Liver (tissue), 9 donors: ENCODE results near the gene ADPRH. TPM values are rescaled to one million over a fixed set of nuclear protein-coding genes. Genes with fewer than 3 reads are reported as not detected.

ENCODE experiments used
- DNase-seq: peaks from one replicate; pipeline ENCODE4 v3.0.0-alpha.2; 2017; ENCODE audit warnings: low spot score
- H3K27ac ChIP-seq, 2 donors: one replicate each; pipeline ENCODE4 v1.7.0; 2013; ENCODE audit warnings: inconsistent platforms in 2 of 2, low read length in 2 of 2, control low read depth in 1 of 2, low read depth in 1 of 2, mild to moderate bottlenecking in 1 of 2
- H3K27me3 ChIP-seq, 4 donors: one replicate each; pipeline versions ENCODE4 v1.6.1 to v1.7.0; 2013; ENCODE audit warnings: low read length in 3 of 4, inconsistent platforms in 1 of 4, mild to moderate bottlenecking in 1 of 4, moderate library complexity in 1 of 4; ENCODE audit not compliant: control insufficient read depth in 4 of 4, insufficient read depth in 4 of 4
- H3K36me3 ChIP-seq, 4 donors: one replicate each; pipeline versions ENCODE4 v1.6.1 to v1.7.0; 2013; ENCODE audit warnings: low read length in 3 of 4, mild to moderate bottlenecking in 3 of 4, low read depth in 1 of 4, moderate library complexity in 1 of 4; ENCODE audit not compliant: control insufficient read depth in 4 of 4, insufficient read depth in 3 of 4
- H3K4me1 ChIP-seq, 4 donors: one replicate each; pipeline versions ENCODE4 v1.6.1 to v1.7.0; 2013; ENCODE audit warnings: low read length in 3 of 4, mild to moderate bottlenecking in 3 of 4, moderate library complexity in 1 of 4; ENCODE audit not compliant: control insufficient read depth in 4 of 4, insufficient read depth in 4 of 4
- H3K4me3 ChIP-seq, 3 donors: one replicate each; pipeline versions ENCODE4 v1.6.1 to v1.7.0; 2013; ENCODE audit warnings: low read length in 3 of 3, control low read depth in 1 of 3, low read depth in 1 of 3, mild to moderate bottlenecking in 1 of 3
- H3K9ac ChIP-seq, 2 donors: one replicate each; pipeline ENCODE4 v1.7.0; 2013; ENCODE audit warnings: low read length in 2 of 2, mild to moderate bottlenecking in 2 of 2, moderate library complexity in 2 of 2, control low read depth in 1 of 2, low read depth in 1 of 2
- H3K9me3 ChIP-seq, 4 donors: one replicate each; pipeline versions ENCODE4 v1.6.1 to v1.7.0; 2013; ENCODE audit warnings: low read length in 3 of 4; ENCODE audit not compliant: control insufficient read depth in 4 of 4
- EGR1 ChIP-seq, 2 donors: IDR thresholded peaks; 2 replicates each; pipeline ENCODE4 v1.6.1; 2016 to 2018; ENCODE audit warnings: antibody characterized with exemption in 2 of 2, low read depth in 2 of 2
- FOXA2 ChIP-seq: IDR thresholded peaks from 2 replicates; pipeline ENCODE4 v1.6.1; 2016; ENCODE audit warnings: antibody characterized with exemption
- GABPA ChIP-seq, 2 donors: IDR thresholded peaks in 1 of 2; conservative IDR thresholded peaks in 1 of 2; 2 replicates each; pipeline ENCODE4 v1.6.1; 2016; ENCODE audit warnings: antibody characterized with exemption in 2 of 2, mild to moderate bottlenecking in 1 of 2, moderate library complexity in 1 of 2
- HNF4A ChIP-seq, 2 donors: conservative IDR thresholded peaks; 2 replicates each; pipeline ENCODE4 v1.6.1; 2016; ENCODE audit warnings: antibody characterized with exemption in 2 of 2, mild to moderate bottlenecking in 2 of 2
- HNF4G ChIP-seq: IDR thresholded peaks from 2 replicates; pipeline ENCODE4 v1.6.1; 2016; ENCODE audit warnings: antibody characterized with exemption
- JUND ChIP-seq, 2 donors: IDR thresholded peaks; 2 replicates each; pipeline ENCODE4 v1.6.1; 2016; ENCODE audit warnings: antibody characterized with exemption in 2 of 2
- NR2F2 ChIP-seq: IDR thresholded peaks from 2 replicates; pipeline ENCODE4 v1.6.1; 2016; ENCODE audit warnings: antibody characterized with exemption
- RAD21 ChIP-seq, 2 donors: IDR thresholded peaks; 2 replicates each; pipeline ENCODE4 v1.6.1; 2016; ENCODE audit warnings: antibody characterized with exemption in 2 of 2, mild to moderate bottlenecking in 2 of 2
- RXRA ChIP-seq, 2 donors: IDR thresholded peaks; 2 replicates each; pipeline ENCODE4 v1.6.1; 2017 to 2018; ENCODE audit warnings: antibody characterized with exemption in 2 of 2, mild to moderate bottlenecking in 1 of 2
- SP1 ChIP-seq: IDR thresholded peaks from 2 replicates; pipeline ENCODE4 v1.6.1; 2018; ENCODE audit warnings: antibody characterized with exemption, mild to moderate bottlenecking
- TAF1 ChIP-seq: conservative IDR thresholded peaks from 2 replicates; pipeline ENCODE4 v1.6.1; 2016; ENCODE audit warnings: antibody characterized with exemption, mild to moderate bottlenecking
- WGBS: extraction: QIAGEN DNeasy Blood & Tissue Kit; methylation state at CpG from one replicate; pipeline ENCODE4 v1.1.7; 2013; 5-methylcytosine and 5-hydroxymethylcytosine counted together
- polyA plus RNA-seq, 2 donors: library from polyadenylated mRNA; stranded (reverse) in 1 of 2; unstranded in 1 of 2; fragments of 200-250 nt in 1 of 2; fragments of >200 nt in 1 of 2; fragmentation: Nextera tagmentation in 1 of 2; extraction: Ambion mirVana in 1 of 2; gene quantifications; one replicate each; pipeline versions ENCODE4 v1.2.1 to v1.2.3, GENCODE V29; 2013 to 2015
- total RNA-seq, 2 donors: library from RNA; depleted of rRNA; stranded (reverse); fragments of >200 nt; gene quantifications; one replicate each; pipeline ENCODE4 v1.2.3, GENCODE V29; 2014
- TF ChIP-seq, protein P1 (sequence below): IDR thresholded peaks from 2 replicates; pipeline ENCODE4 v1.6.1; 2016; ENCODE audit warnings: antibody characterized with exemption
- TF ChIP-seq, protein P2 (sequence below): IDR thresholded peaks from 2 replicates; pipeline ENCODE4 v1.6.1; 2016; ENCODE audit warnings: antibody characterized with exemption, mild to moderate bottlenecking
- TF ChIP-seq, protein P3 (sequence below): IDR thresholded peaks from 2 replicates; pipeline ENCODE4 v1.6.1; 2016; ENCODE audit warnings: antibody characterized with exemption
- TF ChIP-seq, protein P4 (sequence below): IDR thresholded peaks from 2 replicates; pipeline ENCODE4 v1.6.1; 2016; ENCODE audit warnings: antibody characterized with exemption
- TF ChIP-seq, protein P5 (sequence below): fragments of 150-350 bp; IDR thresholded peaks from 2 replicates; pipeline ENCODE4 v1.5.1; 2017; ENCODE audit warnings: improper control_type of control experiment, low read depth, low read length; ENCODE audit not compliant: missing input control
- donor health status: healthy.
- donor health status: healthy.
- donor health status: healthy.
- donor health status: healthy.
- donor health status: healthy.

The ADPRH gene
- total and polyA plus RNA-seq, 4 donors, result 0.89 to 3.8 (median 2.4) TPM

DNA sequence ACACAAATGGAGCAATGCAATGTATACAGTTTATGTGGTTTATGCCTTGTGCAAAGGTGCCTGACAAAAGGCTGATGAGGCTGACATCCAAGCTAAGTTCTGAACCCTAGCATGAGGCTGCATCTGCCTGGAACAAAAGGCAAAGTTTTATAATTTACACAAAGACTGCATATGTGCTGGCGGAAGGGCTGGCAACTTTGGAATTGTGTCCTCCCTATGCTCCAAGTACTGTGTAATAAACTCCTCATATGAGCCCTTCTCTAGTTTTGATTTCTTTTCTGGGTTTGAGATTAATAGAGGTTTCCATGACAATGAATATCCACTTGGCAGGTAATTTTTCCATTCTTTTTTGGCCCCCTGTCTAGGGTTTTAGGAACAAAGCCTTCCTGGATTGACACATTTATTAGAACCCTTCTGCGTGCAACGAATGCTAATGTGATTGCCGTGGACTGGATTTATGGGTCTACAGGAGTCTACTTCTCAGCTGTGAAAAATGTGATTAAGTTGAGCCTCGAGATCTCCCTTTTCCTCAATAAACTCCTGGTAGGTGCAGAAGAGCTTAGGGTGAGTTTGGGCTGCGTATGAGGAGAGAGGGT is 29.2 kb downstream of the ADPRH start:
- TF ChIP-seq HNF4G (no peak), RXRA (IDR thresholded peaks at IDR 0.05) (no peak), SP1 (no peak), TAF1 (no peak), EGR1 (IDR thresholded peaks at IDR 0.05; ENCODE audit: low read depth in 2 of 2) (no peak)
- TF ChIP-seq, protein P1, sequence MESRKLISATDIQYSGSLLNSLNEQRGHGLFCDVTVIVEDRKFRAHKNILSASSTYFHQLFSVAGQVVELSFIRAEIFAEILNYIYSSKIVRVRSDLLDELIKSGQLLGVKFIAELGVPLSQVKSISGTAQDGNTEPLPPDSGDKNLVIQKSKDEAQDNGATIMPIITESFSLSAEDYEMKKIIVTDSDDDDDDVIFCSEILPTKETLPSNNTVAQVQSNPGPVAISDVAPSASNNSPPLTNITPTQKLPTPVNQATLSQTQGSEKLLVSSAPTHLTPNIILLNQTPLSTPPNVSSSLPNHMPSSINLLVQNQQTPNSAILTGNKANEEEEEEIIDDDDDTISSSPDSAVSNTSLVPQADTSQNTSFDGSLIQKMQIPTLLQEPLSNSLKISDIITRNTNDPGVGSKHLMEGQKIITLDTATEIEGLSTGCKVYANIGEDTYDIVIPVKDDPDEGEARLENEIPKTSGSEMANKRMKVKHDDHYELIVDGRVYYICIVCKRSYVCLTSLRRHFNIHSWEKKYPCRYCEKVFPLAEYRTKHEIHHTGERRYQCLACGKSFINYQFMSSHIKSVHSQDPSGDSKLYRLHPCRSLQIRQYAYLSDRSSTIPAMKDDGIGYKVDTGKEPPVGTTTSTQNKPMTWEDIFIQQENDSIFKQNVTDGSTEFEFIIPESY, result no peak
- TF ChIP-seq, protein P2, sequence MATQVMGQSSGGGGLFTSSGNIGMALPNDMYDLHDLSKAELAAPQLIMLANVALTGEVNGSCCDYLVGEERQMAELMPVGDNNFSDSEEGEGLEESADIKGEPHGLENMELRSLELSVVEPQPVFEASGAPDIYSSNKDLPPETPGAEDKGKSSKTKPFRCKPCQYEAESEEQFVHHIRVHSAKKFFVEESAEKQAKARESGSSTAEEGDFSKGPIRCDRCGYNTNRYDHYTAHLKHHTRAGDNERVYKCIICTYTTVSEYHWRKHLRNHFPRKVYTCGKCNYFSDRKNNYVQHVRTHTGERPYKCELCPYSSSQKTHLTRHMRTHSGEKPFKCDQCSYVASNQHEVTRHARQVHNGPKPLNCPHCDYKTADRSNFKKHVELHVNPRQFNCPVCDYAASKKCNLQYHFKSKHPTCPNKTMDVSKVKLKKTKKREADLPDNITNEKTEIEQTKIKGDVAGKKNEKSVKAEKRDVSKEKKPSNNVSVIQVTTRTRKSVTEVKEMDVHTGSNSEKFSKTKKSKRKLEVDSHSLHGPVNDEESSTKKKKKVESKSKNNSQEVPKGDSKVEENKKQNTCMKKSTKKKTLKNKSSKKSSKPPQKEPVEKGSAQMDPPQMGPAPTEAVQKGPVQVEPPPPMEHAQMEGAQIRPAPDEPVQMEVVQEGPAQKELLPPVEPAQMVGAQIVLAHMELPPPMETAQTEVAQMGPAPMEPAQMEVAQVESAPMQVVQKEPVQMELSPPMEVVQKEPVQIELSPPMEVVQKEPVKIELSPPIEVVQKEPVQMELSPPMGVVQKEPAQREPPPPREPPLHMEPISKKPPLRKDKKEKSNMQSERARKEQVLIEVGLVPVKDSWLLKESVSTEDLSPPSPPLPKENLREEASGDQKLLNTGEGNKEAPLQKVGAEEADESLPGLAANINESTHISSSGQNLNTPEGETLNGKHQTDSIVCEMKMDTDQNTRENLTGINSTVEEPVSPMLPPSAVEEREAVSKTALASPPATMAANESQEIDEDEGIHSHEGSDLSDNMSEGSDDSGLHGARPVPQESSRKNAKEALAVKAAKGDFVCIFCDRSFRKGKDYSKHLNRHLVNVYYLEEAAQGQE, result no peak
- TF ChIP-seq, protein P3, sequence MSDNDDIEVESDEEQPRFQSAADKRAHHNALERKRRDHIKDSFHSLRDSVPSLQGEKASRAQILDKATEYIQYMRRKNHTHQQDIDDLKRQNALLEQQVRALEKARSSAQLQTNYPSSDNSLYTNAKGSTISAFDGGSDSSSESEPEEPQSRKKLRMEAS, result no peak
- TF ChIP-seq, protein P4, sequence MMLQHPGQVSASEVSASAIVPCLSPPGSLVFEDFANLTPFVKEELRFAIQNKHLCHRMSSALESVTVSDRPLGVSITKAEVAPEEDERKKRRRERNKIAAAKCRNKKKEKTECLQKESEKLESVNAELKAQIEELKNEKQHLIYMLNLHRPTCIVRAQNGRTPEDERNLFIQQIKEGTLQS, result no peak
- TF ChIP-seq, protein P5, sequence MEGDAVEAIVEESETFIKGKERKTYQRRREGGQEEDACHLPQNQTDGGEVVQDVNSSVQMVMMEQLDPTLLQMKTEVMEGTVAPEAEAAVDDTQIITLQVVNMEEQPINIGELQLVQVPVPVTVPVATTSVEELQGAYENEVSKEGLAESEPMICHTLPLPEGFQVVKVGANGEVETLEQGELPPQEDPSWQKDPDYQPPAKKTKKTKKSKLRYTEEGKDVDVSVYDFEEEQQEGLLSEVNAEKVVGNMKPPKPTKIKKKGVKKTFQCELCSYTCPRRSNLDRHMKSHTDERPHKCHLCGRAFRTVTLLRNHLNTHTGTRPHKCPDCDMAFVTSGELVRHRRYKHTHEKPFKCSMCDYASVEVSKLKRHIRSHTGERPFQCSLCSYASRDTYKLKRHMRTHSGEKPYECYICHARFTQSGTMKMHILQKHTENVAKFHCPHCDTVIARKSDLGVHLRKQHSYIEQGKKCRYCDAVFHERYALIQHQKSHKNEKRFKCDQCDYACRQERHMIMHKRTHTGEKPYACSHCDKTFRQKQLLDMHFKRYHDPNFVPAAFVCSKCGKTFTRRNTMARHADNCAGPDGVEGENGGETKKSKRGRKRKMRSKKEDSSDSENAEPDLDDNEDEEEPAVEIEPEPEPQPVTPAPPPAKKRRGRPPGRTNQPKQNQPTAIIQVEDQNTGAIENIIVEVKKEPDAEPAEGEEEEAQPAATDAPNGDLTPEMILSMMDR, result no peak
- H3K27ac ChIP-seq, result no peak overlapping the region
- H3K36me3 ChIP-seq, result peaks cover 2 to 12% (median 7%) of the 10 kb centered on the region in 4 donors
- H3K9ac ChIP-seq, result no peak overlapping the region
- no peaks in the 10 kb centered on the region for H3K9me3 ChIP-seq
- H3K4me1 ChIP-seq, result no peaks in the 10 kb centered on the region
- no peaks in the 10 kb centered on the region for H3K27me3 ChIP-seq
- WGBS, result 95% methylated on average over 6 of the region's 6 CpGs
- H3K4me3 ChIP-seq, result no peak overlapping the region
- DNase-seq, result no peak

DNA sequence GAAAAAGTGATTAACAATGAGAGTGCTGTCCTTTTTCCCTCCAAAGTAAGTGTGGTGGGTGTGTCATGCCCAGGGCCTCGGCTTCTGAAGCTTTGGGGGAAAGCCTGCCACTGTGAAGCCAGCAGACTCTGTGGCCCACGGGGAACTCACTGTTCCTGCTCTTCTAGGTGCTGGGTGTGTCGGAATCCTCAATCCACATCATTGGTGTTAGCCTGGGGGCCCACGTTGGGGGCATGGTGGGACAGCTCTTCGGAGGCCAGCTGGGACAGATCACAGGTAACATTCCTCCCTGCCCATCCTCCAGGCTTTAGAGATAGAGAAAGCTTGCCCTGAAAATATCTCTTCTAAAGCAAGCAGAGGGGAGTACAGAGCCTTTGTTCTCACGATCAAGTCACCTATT is 30.0 kb downstream of the ADPRH start:
- peaks cover 2 to 16% (median 8%) of the 10 kb centered on the region in 4 donors for H3K36me3 ChIP-seq
- no peak overlapping the region for H3K4me3 ChIP-seq
- no peak for TF ChIP-seq RXRA (IDR thresholded peaks at IDR 0.05)
- no peak for TF ChIP-seq GABPA (IDR thresholded peaks at IDR 0.05 in 1 of 2, conservative IDR thresholded peaks at IDR 0.05 in 1 of 2)
- TF ChIP-seq JUND (IDR thresholded peaks at IDR 0.05), result no peak
- no peak for TF ChIP-seq RAD21 (IDR thresholded peaks at IDR 0.05)
- TF ChIP-seq HNF4A (conservative IDR thresholded peaks at IDR 0.05), result no peak
- TF ChIP-seq FOXA2, result no peak
- TF ChIP-seq TAF1, result no peak
- TF ChIP-seq, protein P2, result no peak
- TF ChIP-seq, protein P3, result no peak
- no peak for TF ChIP-seq NR2F2
- no peak overlapping the region for H3K27ac ChIP-seq
- H3K27me3 ChIP-seq, result no peaks in the 10 kb centered on the region
- DNase-seq, result no peak
- WGBS, result 76% methylated on average over 6 of the region's 6 CpGs
- no peaks in the 10 kb centered on the region for H3K4me1 ChIP-seq
- no peak overlapping the region for H3K9ac ChIP-seq
- H3K9me3 ChIP-seq, result no peaks in the 10 kb centered on the region
